Bronchial epithelial cell (primary cell): ENCODE data around the gene GPR34. TPM values are rescaled to one million over a fixed set of nuclear protein-coding genes. Genes with fewer than 3 reads are reported as not detected.

Experiments
- DNase-seq: peaks from one replicate; pipeline ENCODE4 v3.0.0-alpha.2; 2010; ENCODE audit warnings: low read depth
- FAIRE-seq: peaks from 2 replicates; lab custom pipeline; 2011; peaks lifted over from hg19 to GRCh38; lab: Jason Lieb, UNC
- H3K27me3 ChIP-seq: 2 replicates; pipeline ENCODE4 v1.5.1; 2011; ENCODE audit warnings: low read length; ENCODE audit not compliant: control insufficient read depth, insufficient read depth
- H3K36me3 ChIP-seq: 2 replicates; pipeline ENCODE4 v1.5.1; 2011; ENCODE audit warnings: low read length; ENCODE audit not compliant: control insufficient read depth, insufficient read depth
- H3K4me3 ChIP-seq: 2 replicates; pipeline ENCODE4 v1.5.1; 2011; ENCODE audit warnings: mild to moderate bottlenecking, low read depth, low read length, control low read depth
- total RNA-seq: library from RNA; depleted of rRNA; stranded (reverse); fragments of >200 nt; gene quantifications from 2 replicates; pipeline ENCODE4 v1.2.1, GENCODE V29; 2014
- TF ChIP-seq, protein P1 (sequence below): IDR thresholded peaks from 2 replicates; pipeline ENCODE4 v1.5.1; 2011; ENCODE audit warnings: mild to moderate bottlenecking, moderate library complexity, low read length, control low read depth, inconsistent platforms; ENCODE audit not compliant: insufficient read depth, severe bottlenecking

GPR34 gene
- total RNA-seq, 1 donor from 2014 or later = not detected

DNA sequence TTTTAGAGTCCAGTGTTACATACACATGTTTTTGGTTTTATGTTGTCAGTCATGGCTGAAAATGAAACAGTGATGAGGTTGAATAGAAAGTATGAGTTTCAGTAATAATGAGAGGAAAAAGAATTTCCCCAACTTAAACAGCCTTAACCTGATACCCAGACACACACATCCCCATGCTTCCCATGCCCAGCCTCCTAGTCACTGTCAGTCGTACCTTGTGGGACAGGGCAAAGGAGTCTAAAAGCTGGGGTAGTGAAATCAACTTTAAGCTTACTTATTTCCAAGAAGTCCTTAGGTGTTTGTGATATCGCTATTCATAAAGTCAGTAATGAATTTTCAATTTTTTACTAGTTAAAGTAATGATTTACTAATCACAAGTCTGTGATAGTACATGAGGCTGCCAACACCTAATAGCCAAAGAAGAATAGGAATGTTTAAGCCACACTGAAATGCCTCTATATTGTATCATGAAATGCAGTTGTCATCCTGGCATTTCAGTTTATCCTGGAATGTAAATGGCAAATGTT is 24.3 kb upstream of the GPR34 start:
- Histone ChIP-seq H3K4me3 (no peak overlapping the region), H3K36me3 (no peaks in the 10 kb centered on the region), H3K27me3 (no peaks in the 10 kb centered on the region)
- DNase-seq (no peak), FAIRE-seq (no peak)
- TF ChIP-seq, protein P1, sequence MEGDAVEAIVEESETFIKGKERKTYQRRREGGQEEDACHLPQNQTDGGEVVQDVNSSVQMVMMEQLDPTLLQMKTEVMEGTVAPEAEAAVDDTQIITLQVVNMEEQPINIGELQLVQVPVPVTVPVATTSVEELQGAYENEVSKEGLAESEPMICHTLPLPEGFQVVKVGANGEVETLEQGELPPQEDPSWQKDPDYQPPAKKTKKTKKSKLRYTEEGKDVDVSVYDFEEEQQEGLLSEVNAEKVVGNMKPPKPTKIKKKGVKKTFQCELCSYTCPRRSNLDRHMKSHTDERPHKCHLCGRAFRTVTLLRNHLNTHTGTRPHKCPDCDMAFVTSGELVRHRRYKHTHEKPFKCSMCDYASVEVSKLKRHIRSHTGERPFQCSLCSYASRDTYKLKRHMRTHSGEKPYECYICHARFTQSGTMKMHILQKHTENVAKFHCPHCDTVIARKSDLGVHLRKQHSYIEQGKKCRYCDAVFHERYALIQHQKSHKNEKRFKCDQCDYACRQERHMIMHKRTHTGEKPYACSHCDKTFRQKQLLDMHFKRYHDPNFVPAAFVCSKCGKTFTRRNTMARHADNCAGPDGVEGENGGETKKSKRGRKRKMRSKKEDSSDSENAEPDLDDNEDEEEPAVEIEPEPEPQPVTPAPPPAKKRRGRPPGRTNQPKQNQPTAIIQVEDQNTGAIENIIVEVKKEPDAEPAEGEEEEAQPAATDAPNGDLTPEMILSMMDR = no peak

DNA sequence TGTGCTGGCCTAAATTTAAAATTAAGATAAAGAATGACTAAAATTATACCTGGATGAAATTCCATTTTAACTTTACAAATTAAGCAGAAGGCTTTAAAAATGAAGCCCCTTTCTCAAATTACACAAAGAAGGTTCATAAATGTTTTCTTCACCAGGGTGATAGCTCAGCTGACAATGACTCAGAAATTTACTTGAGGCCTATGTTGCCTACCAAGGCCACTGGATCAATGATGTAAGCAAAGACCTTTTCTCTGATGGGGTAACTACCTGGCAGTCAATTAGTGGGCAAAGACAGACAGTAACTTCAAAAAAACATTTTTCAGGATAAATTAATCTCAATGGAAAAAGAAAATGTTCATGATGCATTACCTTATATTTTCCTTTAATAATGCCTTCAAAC is 23.9 kb upstream of the GPR34 start:
- no peak for DNase-seq
- H3K27me3 ChIP-seq = no peaks in the 10 kb centered on the region
- H3K36me3 ChIP-seq = no peaks in the 10 kb centered on the region
- no peak overlapping the region for H3K4me3 ChIP-seq
- TF ChIP-seq, protein P1 = no peak
- FAIRE-seq = no peak

DNA sequence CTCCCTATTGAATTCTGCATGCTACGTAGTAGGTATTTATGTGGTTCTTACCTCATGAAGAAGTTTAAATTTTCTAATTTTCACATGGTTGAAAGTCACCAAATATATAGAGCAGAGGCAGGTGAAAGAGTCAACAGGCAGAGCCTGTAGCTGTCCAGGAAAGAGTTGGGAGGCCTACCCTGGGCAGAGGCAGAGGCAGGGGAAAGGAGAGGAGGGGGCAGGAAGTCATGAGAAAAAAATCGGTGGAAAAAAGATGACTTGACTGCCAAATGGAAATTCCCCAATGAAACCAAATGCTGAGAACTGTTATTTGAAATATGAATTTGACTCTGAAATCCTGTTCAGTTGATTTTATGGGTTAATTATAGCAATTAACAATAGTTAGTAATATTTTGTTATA is 23.1 kb upstream of the GPR34 start:
- FAIRE-seq (no peak), DNase-seq (no peak)
- H3K27me3 ChIP-seq = no peaks in the 10 kb centered on the region
- TF ChIP-seq, protein P1 = no peak
- no peak overlapping the region for H3K4me3 ChIP-seq
- no peaks in the 10 kb centered on the region for H3K36me3 ChIP-seq

DNA sequence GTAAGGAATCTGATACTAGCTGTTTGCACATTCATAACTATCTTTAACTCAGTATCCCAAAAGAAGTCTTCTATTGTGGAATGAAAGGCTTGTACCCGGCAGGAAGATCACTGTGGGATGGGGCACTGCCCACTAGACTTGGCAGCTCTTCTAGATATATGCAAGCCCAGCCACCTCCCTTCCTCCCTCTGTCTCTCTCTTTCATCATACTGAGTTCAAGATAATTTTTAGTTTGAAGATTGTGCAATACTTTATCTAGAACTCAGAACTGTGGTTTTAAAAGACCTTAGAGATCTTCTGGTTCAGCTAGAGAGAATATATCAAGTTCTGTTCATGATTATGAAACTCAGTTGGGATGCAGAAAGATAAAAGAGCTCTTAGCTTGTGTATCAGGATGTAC is 22.5 kb upstream of the GPR34 start:
- DNase-seq (peak; percentile 12), FAIRE-seq (no peak)
- Histone ChIP-seq H3K27me3 (no peaks in the 10 kb centered on the region), H3K36me3 (no peaks in the 10 kb centered on the region), H3K4me3 (no peak overlapping the region)
- TF ChIP-seq, protein P1 = no peak

DNA sequence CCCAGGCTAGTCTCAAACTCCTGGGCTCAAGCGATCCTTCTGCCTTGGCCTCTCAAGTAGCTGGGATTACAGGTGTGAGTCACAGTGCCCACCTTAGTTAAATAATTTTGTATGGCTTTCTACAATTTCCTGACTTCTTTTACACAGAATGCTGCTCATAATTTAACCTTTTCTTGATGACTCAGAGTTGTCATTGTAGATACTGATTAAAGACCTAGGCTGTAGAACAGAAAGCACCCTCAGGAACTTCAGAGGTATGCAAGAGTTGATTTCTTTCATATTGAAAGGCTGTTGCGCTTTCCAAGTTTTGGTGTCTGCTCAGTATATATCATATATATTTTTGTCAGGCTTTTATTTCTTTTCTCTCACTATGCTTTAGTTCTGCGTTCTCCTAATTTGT is 21.1 kb upstream of the GPR34 start:
- FAIRE-seq = no peak

More for the DNA sequence above, 21.1 kb upstream of the GPR34 start:
- no peak overlapping the region for H3K4me3 ChIP-seq
- TF ChIP-seq, protein P1 = no peak
- no peaks in the 10 kb centered on the region for H3K27me3 ChIP-seq
- no peaks in the 10 kb centered on the region for H3K36me3 ChIP-seq
- no peak for DNase-seq
